H1 (cell line): Measurements from ENCODE around the gene ATP2B3. TPM values are rescaled to one million over a fixed set of nuclear protein-coding genes. Genes with fewer than 3 reads are reported as not detected.

Experiments
- BCL11A ChIP-seq, 2 experiments: IDR thresholded peaks; one replicate each; pipeline ENCODE4 v1.6.1; 2011; ENCODE audit warnings: low read depth in 2 of 2, low read length in 2 of 2, mild to moderate bottlenecking in 2 of 2
- CHD7 ChIP-seq: fragments of 300-600 bp; sonication (generic); IDR thresholded peaks from 2 replicates; pipeline ENCODE4 v1.7.1; 2012; ENCODE audit warnings: low read length, moderate library complexity, mild to moderate bottlenecking, inconsistent platforms; ENCODE audit not compliant: insufficient replicate concordance
- EGR1 ChIP-seq: IDR thresholded peaks from 2 replicates; pipeline ENCODE4 v1.6.1; 2011; ENCODE audit warnings: low read depth, low read length, borderline replicate concordance
- KDM5A ChIP-seq: fragments of 200-600 bp; IDR thresholded peaks from 2 replicates; pipeline ENCODE4 v1.7.1; 2012; ENCODE audit warnings: mild to moderate bottlenecking, low read length, inconsistent platforms, mixed read lengths
- PHF8 ChIP-seq: fragments of 200-600 bp; sonication (generic); conservative IDR thresholded peaks from 2 replicates; pipeline ENCODE4 v1.7.1; 2012; ENCODE audit warnings: low read depth, mild to moderate bottlenecking, inconsistent platforms, low read length, moderate library complexity
- POLR2A ChIP-seq, 2 experiments: IDR thresholded peaks; 1 replicate in 1 of 2; 2 replicates in 1 of 2; pipeline ENCODE4 v1.6.1; 2011; ENCODE audit warnings: low read depth in 2 of 2, low read length in 2 of 2, mild to moderate bottlenecking in 2 of 2; ENCODE audit errors: control extremely low read depth in 1 of 2
- SIN3A ChIP-seq, 2 experiments: IDR thresholded peaks in 1 of 2; conservative IDR thresholded peaks in 1 of 2; 2 replicates each; pipeline ENCODE4 v1.6.1; 2011 to 2012; ENCODE audit warnings: low read length in 2 of 2, improper control_type of control experiment in 1 of 2, low read depth in 1 of 2, mild to moderate bottlenecking in 1 of 2
- SP1 ChIP-seq: IDR thresholded peaks from 2 replicates; pipeline ENCODE4 v1.6.1; 2011; ENCODE audit warnings: low read depth, low read length
- SRF ChIP-seq: IDR thresholded peaks from 2 replicates; pipeline ENCODE4 v1.6.1; 2011; ENCODE audit warnings: mild to moderate bottlenecking, low read depth, low read length, moderate library complexity
- TBP ChIP-seq: IDR thresholded peaks from 2 replicates; pipeline ENCODE4 v1.6.1; 2011; ENCODE audit warnings: low read depth, low read length, improper control_type of control experiment
- TEAD4 ChIP-seq: IDR thresholded peaks from 2 replicates; pipeline ENCODE4 v1.6.1; 2012; ENCODE audit warnings: low read depth, low read length, inconsistent platforms, mixed read lengths
- polyA plus RNA-seq, 7 experiments: library from polyadenylated mRNA; depleted of rRNA in 3 of 7; stranded (reverse) in 5 of 7; unstranded in 2 of 7; fragments of >200 nt in 5 of 7; fragments of 200-250 nt in 2 of 7; gene quantifications; 1 replicate in 5 of 7; 2 replicates in 1 of 7; 4 replicates in 1 of 7; pipeline versions ENCODE4 v1.2.1 to v1.2.3, GENCODE V29; 2011 to 2013; ENCODE audit warnings: missing spikeins in 2 of 7, mixed read lengths in 2 of 7
- total RNA-seq: library from RNA; stranded (reverse); fragmentation: NEBNext Ultra II Directional; extraction: Animal tissue kit (Norgen Biotek cat#: 25700); gene quantifications from 2 replicates; pipeline ENCODE4 v1.2.1, GENCODE V29; 2021

Gene ATP2B3
- total and polyA plus RNA-seq, 2 of the 8 experiments (the other 6 are each of a cell fraction or from before 2014, with no cell fraction given) = 0.14 to 0.19 TPM

GRCh38 chrX:153474266-153474665 is 43.2 kb upstream of the ATP2B3 start (continued):
- TF ChIP-seq CHD7 (no peak), EGR1 (no peak), PHF8 (no peak), POLR2A (IDR thresholded peaks at IDR 0.05; ENCODE audit: control extremely low read depth in 1 of 2, low read depth in 2 of 2, low read length in 2 of 2) (no peak), TEAD4 (no peak), SIN3A (conservative IDR thresholded peaks at IDR 0.05 in 1 of 2, IDR thresholded peaks at IDR 0.05 in 1 of 2; ENCODE audit: low read depth in 1 of 2, low read length in 2 of 2) (no peak), SP1 (no peak), TBP (no peak), SRF (no peak), BCL11A (IDR thresholded peaks at IDR 0.05; ENCODE audit: low read depth in 2 of 2, low read length in 2 of 2) (no peak), KDM5A (no peak)
- TF ChIP-seq, all 59 proteins: peak for 0
